HG02610 (cell line): ENCODE data around the gene PRR5L.

ENCODE experiments used
- ATAC-seq: cut with Tn5 transposase; IDR thresholded peaks from one replicate; pipeline ENCODE4 v1.9.1; 2021; ENCODE audit warnings: mild to moderate bottlenecking, moderate library complexity; ENCODE audit not compliant: unreplicated experiment

Gene PRR5L

GRCh38 chr11:36278531-36279282 is 17.4 kb upstream of the PRR5L start:
- ATAC-seq: no peak

- no peak for ATAC-seq
These were observed 15.6 kb upstream of the PRR5L start for GRCh38 chr11:36280531-36280930.

- ATAC-seq: no peak
These were observed 14.2 kb upstream of the PRR5L start for GRCh38 chr11:36281850-36282249.

GRCh38 chr11:36282926-36283325 is 13.2 kb upstream of the PRR5L start:
- ATAC-seq: no peak

GRCh38 chr11:36288442-36289225 is 7.5 kb upstream of the PRR5L start:
- ATAC-seq: no peak

- ATAC-seq: peak; percentile 98
These were observed 6.7 kb upstream of the PRR5L start, which contains the start of gene COMMD9 for GRCh38 chr11:36289226-36289852. COMMD9 (minus strand) TSS chr11:36289424; CDS start chr11:36289412, 12 bp downstream.

- ATAC-seq: no peak
These were observed 3.8 kb upstream of the PRR5L start for GRCh38 chr11:36292311-36292722.

GRCh38 chr11:36296884-36297543 is 926 bp downstream of the PRR5L start:
- ATAC-seq: no peak

GRCh38 chr11:36300650-36301049 is 4.6 kb downstream of the PRR5L start:
- ATAC-seq: no peak

- ATAC-seq: no peak
These were observed 8.3 kb downstream of the PRR5L start for GRCh38 chr11:36304351-36304750.

GRCh38 chr11:36305047-36305446 is 9.0 kb downstream of the PRR5L start:
- ATAC-seq: no peak

- no peak for ATAC-seq
These were observed 10.8 kb downstream of the PRR5L start for GRCh38 chr11:36306888-36307287.

- ATAC-seq: no peak
These were observed 12.5 kb downstream of the PRR5L start for GRCh38 chr11:36308577-36308976.

GRCh38 chr11:36309779-36310178 is 13.7 kb downstream of the PRR5L start:
- ATAC-seq: no peak

- ATAC-seq: no peak
These were observed 16.0 kb downstream of the PRR5L start for GRCh38 chr11:36311926-36312595.

GRCh38 chr11:36312611-36313472 is 16.8 kb downstream of the PRR5L start:
- ATAC-seq: no peak

- ATAC-seq: no peak
These were observed 17.8 kb downstream of the PRR5L start for GRCh38 chr11:36313750-36314433.

GRCh38 chr11:36314434-36314767 is 18.3 kb downstream of the PRR5L start:
- no peak for ATAC-seq

GRCh38 chr11:36316049-36316448 is 20.0 kb downstream of the PRR5L start:
- no peak for ATAC-seq
